ENCODE results near the gene GPR18. TPM values are rescaled to one million over a fixed set of nuclear protein-coding genes. Genes with fewer than 3 reads are reported as not detected.

The GPR18 gene
- total RNA-seq, 1 donor from 2014 or later = not detected

DNA sequence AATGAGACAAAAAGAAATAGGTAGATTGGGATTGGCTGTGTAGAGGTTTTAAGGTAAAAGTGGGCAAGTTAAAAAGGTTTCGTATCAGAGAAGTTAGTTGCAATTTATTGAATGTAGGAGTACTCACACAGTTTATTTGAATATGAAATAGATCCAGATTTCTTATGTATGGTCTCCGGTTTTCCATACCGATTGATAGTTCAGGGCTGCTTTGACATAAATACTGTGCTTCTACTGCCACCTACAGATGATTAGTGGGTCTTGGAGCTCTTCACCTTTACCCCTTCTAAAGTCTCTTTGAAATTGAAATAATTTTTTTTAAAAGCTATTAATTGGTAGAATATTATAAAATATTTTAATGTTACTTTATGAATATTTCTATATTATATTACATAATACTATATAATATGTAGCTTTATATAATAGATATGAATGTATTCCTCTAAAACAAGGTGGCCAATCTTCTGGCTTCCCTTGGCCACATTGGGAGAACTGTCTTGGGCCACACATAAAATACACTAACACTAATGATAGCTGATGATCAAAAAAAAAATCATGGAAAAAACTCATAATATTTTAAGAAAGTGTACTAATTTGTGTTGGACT lies 7.7 kb upstream of the GPR18 start:
- DNase-seq (ENCODE audit: low read depth) = no peak
- no peaks in the 10 kb centered on the region for H3K27me3 ChIP-seq (ENCODE audit: control insufficient read depth, insufficient read depth, low read length)
- H3K36me3 ChIP-seq (ENCODE audit: control insufficient read depth, insufficient read depth, low read length) = no peaks in the 10 kb centered on the region
- TF ChIP-seq, protein P1, sequence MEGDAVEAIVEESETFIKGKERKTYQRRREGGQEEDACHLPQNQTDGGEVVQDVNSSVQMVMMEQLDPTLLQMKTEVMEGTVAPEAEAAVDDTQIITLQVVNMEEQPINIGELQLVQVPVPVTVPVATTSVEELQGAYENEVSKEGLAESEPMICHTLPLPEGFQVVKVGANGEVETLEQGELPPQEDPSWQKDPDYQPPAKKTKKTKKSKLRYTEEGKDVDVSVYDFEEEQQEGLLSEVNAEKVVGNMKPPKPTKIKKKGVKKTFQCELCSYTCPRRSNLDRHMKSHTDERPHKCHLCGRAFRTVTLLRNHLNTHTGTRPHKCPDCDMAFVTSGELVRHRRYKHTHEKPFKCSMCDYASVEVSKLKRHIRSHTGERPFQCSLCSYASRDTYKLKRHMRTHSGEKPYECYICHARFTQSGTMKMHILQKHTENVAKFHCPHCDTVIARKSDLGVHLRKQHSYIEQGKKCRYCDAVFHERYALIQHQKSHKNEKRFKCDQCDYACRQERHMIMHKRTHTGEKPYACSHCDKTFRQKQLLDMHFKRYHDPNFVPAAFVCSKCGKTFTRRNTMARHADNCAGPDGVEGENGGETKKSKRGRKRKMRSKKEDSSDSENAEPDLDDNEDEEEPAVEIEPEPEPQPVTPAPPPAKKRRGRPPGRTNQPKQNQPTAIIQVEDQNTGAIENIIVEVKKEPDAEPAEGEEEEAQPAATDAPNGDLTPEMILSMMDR (IDR thresholded peaks at IDR 0.05; ENCODE audit: insufficient read depth, low read length, poor library complexity, severe bottlenecking) = peak; percentile 61
- no peak overlapping the region for H3K4me3 ChIP-seq (ENCODE audit: low read depth, low read length)

DNA sequence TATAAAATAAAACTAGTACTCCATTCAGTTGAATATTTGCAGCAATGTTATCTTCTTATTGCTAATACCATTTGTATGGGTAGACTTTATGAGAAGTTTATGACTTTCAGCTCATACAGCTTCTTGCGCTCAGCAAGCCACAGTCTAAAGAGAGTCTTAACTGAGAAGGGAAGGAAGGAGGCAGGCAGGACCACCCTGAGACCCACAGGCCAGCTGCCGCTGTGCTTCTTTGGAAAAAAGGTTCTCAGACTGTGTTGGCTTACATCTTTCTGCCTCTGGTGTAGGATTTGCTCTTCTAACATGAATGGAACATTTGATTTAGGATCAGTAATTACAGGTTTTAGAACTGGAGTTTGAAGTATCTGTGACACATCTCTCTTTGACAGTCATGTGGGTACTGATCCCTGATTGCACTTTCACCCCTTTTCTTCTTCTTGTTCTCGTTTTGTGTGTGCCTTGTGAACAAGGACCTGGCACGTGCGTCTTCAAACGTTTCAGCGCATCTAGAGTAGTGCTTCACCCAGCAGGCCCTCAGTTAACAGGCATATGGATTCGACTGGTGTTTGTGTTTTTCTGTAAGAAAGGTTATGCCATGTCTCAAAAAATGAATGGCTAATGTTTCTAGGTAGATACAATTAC lies 7.1 kb upstream of the GPR18 start:
- TF ChIP-seq, protein P1 (IDR thresholded peaks at IDR 0.05; ENCODE audit: insufficient read depth, low read length, poor library complexity, severe bottlenecking) = no peak
- H3K27me3 ChIP-seq (ENCODE audit: control insufficient read depth, insufficient read depth, low read length) = no peaks in the 10 kb centered on the region
- no peak overlapping the region for H3K4me3 ChIP-seq (ENCODE audit: low read depth, low read length)
- no peak for DNase-seq (ENCODE audit: low read depth)
- H3K36me3 ChIP-seq (ENCODE audit: control insufficient read depth, insufficient read depth, low read length) = no peaks in the 10 kb centered on the region

DNA sequence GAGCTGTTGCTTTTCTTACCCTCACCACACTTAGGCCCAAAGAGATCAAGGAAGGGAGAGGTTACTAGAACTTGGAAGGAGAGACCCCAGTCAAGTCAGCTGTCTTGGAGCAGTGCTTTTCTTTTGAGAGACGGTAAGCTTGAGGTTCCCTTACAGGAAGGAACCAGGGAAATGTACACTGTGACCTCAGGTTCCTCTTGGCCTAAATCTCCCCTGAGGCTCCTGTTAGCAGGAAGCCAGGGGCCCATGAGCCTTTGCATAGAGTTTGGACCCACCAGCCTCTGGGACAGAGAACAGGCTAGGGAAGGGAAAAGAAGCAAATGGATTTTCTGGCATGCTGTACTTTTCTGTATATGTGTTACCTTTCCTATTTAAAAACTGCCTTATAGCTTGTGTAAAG lies 5.9 kb upstream of the GPR18 start:
- TF ChIP-seq, protein P1 (IDR thresholded peaks at IDR 0.05; ENCODE audit: insufficient read depth, low read length, poor library complexity, severe bottlenecking) = no peak
- Histone ChIP-seq H3K36me3 (ENCODE audit: control insufficient read depth, insufficient read depth, low read length) (no peaks in the 10 kb centered on the region), H3K4me3 (ENCODE audit: low read depth, low read length) (no peak overlapping the region), H3K27me3 (ENCODE audit: control insufficient read depth, insufficient read depth, low read length) (no peaks in the 10 kb centered on the region)
- DNase-seq (ENCODE audit: low read depth) = no peak

DNA sequence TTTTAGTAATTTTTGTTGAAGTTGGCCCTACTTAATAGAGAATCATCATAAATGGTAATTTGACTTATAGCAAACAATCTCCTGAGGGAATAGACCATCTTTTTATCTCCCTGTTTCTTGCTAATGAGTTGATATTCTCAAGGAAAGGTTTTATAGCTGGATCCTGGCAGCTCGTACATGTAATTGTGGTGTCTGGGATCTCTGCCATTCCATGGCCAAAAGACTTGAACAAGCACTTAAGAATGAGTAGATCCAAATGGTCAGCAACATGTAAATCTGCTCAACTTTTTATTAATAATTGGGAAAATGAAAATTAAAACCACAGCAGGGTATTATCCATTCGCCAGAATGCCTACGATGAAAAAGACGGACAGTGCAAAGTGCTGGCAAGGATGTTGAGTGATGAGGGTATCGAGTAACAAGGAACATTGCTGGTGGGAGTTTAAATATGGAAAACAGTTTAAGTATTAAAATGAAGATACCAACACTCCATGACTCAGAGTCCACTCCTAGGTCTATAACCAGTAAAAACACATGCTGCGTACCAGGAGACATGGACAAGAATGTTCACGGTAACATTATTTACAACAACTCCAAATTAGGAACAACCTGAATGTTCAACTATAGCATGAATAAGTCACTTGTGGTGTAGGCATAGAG lies 5.1 kb upstream of the GPR18 start:
- TF ChIP-seq, protein P1 (IDR thresholded peaks at IDR 0.05; ENCODE audit: insufficient read depth, low read length, poor library complexity, severe bottlenecking) = no peak

DNA sequence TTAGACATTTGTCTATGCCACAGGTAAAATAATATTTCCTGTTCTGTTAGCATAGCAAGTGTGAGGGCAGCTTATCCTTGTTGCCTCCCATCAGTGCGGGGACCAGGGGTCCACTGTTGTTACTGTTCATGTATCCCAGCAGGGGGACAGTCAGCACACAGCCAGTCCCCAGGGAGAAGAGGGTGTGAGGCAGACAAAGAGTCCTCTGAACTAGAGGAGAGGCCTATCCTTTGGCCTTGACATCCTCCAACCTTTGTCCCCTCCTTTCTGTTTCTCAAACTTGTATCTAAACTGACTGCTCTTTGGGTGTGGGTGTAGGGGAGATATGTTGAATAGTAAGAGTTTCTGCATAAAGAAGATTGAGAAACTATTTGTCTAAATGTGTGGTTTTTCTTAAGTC lies 2.9 kb upstream of the GPR18 start:
- no peaks in the 10 kb centered on the region for H3K36me3 ChIP-seq (ENCODE audit: control insufficient read depth, insufficient read depth, low read length)
- H3K4me3 ChIP-seq (ENCODE audit: low read depth, low read length) = no peak overlapping the region
- TF ChIP-seq, protein P1 (IDR thresholded peaks at IDR 0.05; ENCODE audit: insufficient read depth, low read length, poor library complexity, severe bottlenecking) = no peak
- no peak for DNase-seq (ENCODE audit: low read depth)
- H3K27me3 ChIP-seq (ENCODE audit: control insufficient read depth, insufficient read depth, low read length) = no peaks in the 10 kb centered on the region

More for the DNA sequence above, 5.1 kb upstream of the GPR18 start:
- Histone ChIP-seq H3K27me3 (ENCODE audit: control insufficient read depth, insufficient read depth, low read length) (no peaks in the 10 kb centered on the region), H3K36me3 (ENCODE audit: control insufficient read depth, insufficient read depth, low read length) (no peaks in the 10 kb centered on the region), H3K4me3 (ENCODE audit: low read depth, low read length) (no peak overlapping the region)
- no peak for DNase-seq (ENCODE audit: low read depth)
